NCI-H128 (cell line): ENCODE measurements around the gene TP53TG3D.
"Not testable (repeated sequence)": the region's sequence is repeated elsewhere in the genome, so short reads cannot be mapped to it uniquely, and the experiment has no call there.

Experiments
- DNase-seq: peaks from one replicate; lab custom pipeline; 2025; ENCODE audit not compliant: unreplicated experiment; lab: John Stamatoyannopoulos, UW

TP53TG3D gene

GRCh38 chr16:32252986-32253385 lies at the start of gene TP53TG3D:
Gene TP53TG3D (plus strand): TSS chr16:32253286. CDS start chr16:32253354, 68 bp downstream.
- DNase-seq: not testable (repeated sequence)

GRCh38 chr16:32253507-32253906 lies 421 bp downstream of the TP53TG3D start:
- DNase-seq: not testable (repeated sequence)

GRCh38 chr16:32261526-32261925 lies 8.4 kb downstream of the TP53TG3D start:
- not testable (repeated sequence) for DNase-seq

GRCh38 chr16:32263552-32263951 lies 10.5 kb downstream of the TP53TG3D start:
- not testable (repeated sequence) for DNase-seq

GRCh38 chr16:32281910-32282309 lies 28.8 kb downstream of the TP53TG3D start:
- DNase-seq: not testable (repeated sequence)

- DNase-seq: not testable (repeated sequence)
Observed at GRCh38 chr16:32283024-32283423, 29.9 kb downstream of the TP53TG3D start.

- DNase-seq: not testable (repeated sequence)
Observed at GRCh38 chr16:32283917-32284495, 30.9 kb downstream of the TP53TG3D start.

- DNase-seq: not testable (repeated sequence)
Observed at GRCh38 chr16:32284800-32285796, 32.0 kb downstream of the TP53TG3D start.

- DNase-seq: not testable (repeated sequence)
Observed at GRCh38 chr16:32286193-32286592, 33.1 kb downstream of the TP53TG3D start.

- DNase-seq: not testable (repeated sequence)
Observed at GRCh38 chr16:32287743-32288142, 34.7 kb downstream of the TP53TG3D start.

- DNase-seq: not testable (repeated sequence)
Observed at GRCh38 chr16:32289197-32289596, 36.1 kb downstream of the TP53TG3D start.

- not testable (repeated sequence) for DNase-seq
Observed at GRCh38 chr16:32302776-32303175, 49.7 kb downstream of the TP53TG3D start.
